MM.1S (cell line): ENCODE measurements around the gene STK36.

Experiments
- DNase-seq: peaks from one replicate; pipeline ENCODE4 v3.0.0-alpha.2; 2015
- H2AFZ ChIP-seq: fragments of 300-600 bp; sonication (generic); 2 replicates; pipeline ENCODE4 v1.6.0; 2016; ENCODE audit warnings: antibody characterized with exemption, low read length
- H3F3A ChIP-seq: fragments of 300-600 bp; sonication (generic); 2 replicates; pipeline ENCODE4 v1.6.1; 2016; ENCODE audit warnings: mild to moderate bottlenecking, antibody characterized with exemption, low read length, moderate library complexity, mixed read lengths; ENCODE audit not compliant: insufficient read depth
- H3K27ac ChIP-seq: fragments of 300-600 bp; sonication (generic); 2 replicates; pipeline ENCODE4 v1.5.1; 2016; ENCODE audit warnings: mild to moderate bottlenecking, low read length
- H3K27me3 ChIP-seq: fragments of 300-600 bp; sonication (generic); replicated peaks from 2 replicates; pipeline ENCODE4 v1.6.0; 2016; ENCODE audit warnings: low read length; ENCODE audit not compliant: insufficient read depth
- H3K36me3 ChIP-seq: fragments of 300-600 bp; sonication (generic); replicated peaks from 2 replicates; pipeline ENCODE4 v1.6.1; 2016; ENCODE audit warnings: mild to moderate bottlenecking, low read length, mixed read lengths; ENCODE audit not compliant: insufficient read depth
- H3K4me1 ChIP-seq: fragments of 300-600 bp; sonication (generic); 2 replicates; pipeline ENCODE4 v1.6.1; 2016; ENCODE audit warnings: low read length, mixed read lengths
- H3K4me2 ChIP-seq: fragments of 300-600 bp; sonication (generic); 2 replicates; pipeline ENCODE4 v1.6.0; 2016; ENCODE audit warnings: low read depth, low read length
- H3K4me3 ChIP-seq: fragments of 300-600 bp; sonication (generic); 2 replicates; pipeline ENCODE4 v1.5.1; 2016; ENCODE audit warnings: low read length, mixed read lengths
- H3K79me2 ChIP-seq: fragments of 300-600 bp; sonication (generic); 2 replicates; pipeline ENCODE4 v1.6.1; 2016; ENCODE audit warnings: mixed run types, low read length, mixed read lengths
- H3K9ac ChIP-seq: fragments of 300-600 bp; sonication (generic); 2 replicates; pipeline ENCODE4 v1.6.1; 2016; ENCODE audit warnings: low read length, mixed read lengths
- H3K9me2 ChIP-seq: fragments of 300-600 bp; sonication (generic); replicated peaks from 2 replicates; pipeline ENCODE4 v1.6.1; 2016; ENCODE audit warnings: mild to moderate bottlenecking, low read length, mixed read lengths; ENCODE audit not compliant: insufficient read depth
- H3K9me3 ChIP-seq: fragments of 300-600 bp; sonication (generic); replicated peaks from 2 replicates; pipeline ENCODE4 v1.6.1; 2016; ENCODE audit warnings: mild to moderate bottlenecking, low read length, mixed read lengths; ENCODE audit not compliant: insufficient read depth
- H4K20me1 ChIP-seq: fragments of 300-600 bp; sonication (generic); 2 replicates; pipeline ENCODE4 v1.6.1; 2016; ENCODE audit warnings: mild to moderate bottlenecking, low read length, moderate library complexity, mixed read lengths; ENCODE audit not compliant: insufficient read depth
- CTCF ChIP-seq: fragments of 300-600 bp; sonication (generic); IDR thresholded peaks from 2 replicates; pipeline ENCODE4 v1.5.1; 2016; ENCODE audit warnings: antibody characterized with exemption, low read length, mixed read lengths
- EZH2 ChIP-seq: fragments of 300-600 bp; sonication (generic); optimal IDR thresholded peaks from 2 replicates; pipeline ENCODE3; 2017; ENCODE audit warnings: low read depth, mild to moderate bottlenecking, antibody characterized with exemption, low read length, mixed read lengths
- EZH2phosphoT487 ChIP-seq: fragments of 300-600 bp; sonication (generic); IDR thresholded peaks from 2 replicates; pipeline ENCODE4 v1.6.1; 2018; ENCODE audit warnings: antibody characterized with exemption, low read length

STK36 gene

GRCh38 chr2:218648088-218648786, 23.6 kb upstream of the STK36 start:
- no peak overlapping the region for H3K27ac ChIP-seq
- H3K27me3 ChIP-seq: no peaks in the 10 kb centered on the region
- H3K4me3 ChIP-seq: no peak overlapping the region
- peaks cover 23% of the 10 kb centered on the region for H3K79me2 ChIP-seq
- H3K9me2 ChIP-seq: no peaks in the 10 kb centered on the region
- no peak for TF ChIP-seq EZH2
- TF ChIP-seq CTCF: peak; percentile 92
- no peak for TF ChIP-seq EZH2phosphoT487
- H3K9ac ChIP-seq: no peak overlapping the region
- no peaks in the 10 kb centered on the region for H3K9me3 ChIP-seq
- peak; percentile 65 for DNase-seq
- no peaks in the 10 kb centered on the region for H4K20me1 ChIP-seq
- H3K4me2 ChIP-seq: no peak overlapping the region
- H2AFZ ChIP-seq: no peak overlapping the region
- no peaks in the 10 kb centered on the region for H3K4me1 ChIP-seq
- H3K36me3 ChIP-seq: peaks cover 19% of the 10 kb centered on the region
- H3F3A ChIP-seq: peaks cover 5% of the 10 kb centered on the region; the same call in 1 of the 2 replicates

- Histone ChIP-seq H3K4me3 (no peak overlapping the region), H3F3A (peaks cover 5% of the 10 kb centered on the region; the same call in 1 of the 2 replicates), H2AFZ (no peak overlapping the region), H3K4me1 (no peaks in the 10 kb centered on the region), H3K9me2 (no peaks in the 10 kb centered on the region), H3K9me3 (no peaks in the 10 kb centered on the region), H4K20me1 (no peaks in the 10 kb centered on the region), H3K9ac (no peak overlapping the region), H3K79me2 (peaks cover 23% of the 10 kb centered on the region), H3K27me3 (no peaks in the 10 kb centered on the region), H3K4me2 (no peak overlapping the region), H3K36me3 (peaks cover 19% of the 10 kb centered on the region), H3K27ac (no peak overlapping the region)
- DNase-seq: no peak
- no peak for TF ChIP-seq CTCF
- TF ChIP-seq EZH2: no peak
- TF ChIP-seq EZH2phosphoT487: no peak
Measured at GRCh38 chr2:218648787-218649100, 23.1 kb upstream of the STK36 start.

- H3K27ac ChIP-seq: no peak overlapping the region
- H3K4me3 ChIP-seq: no peak overlapping the region
- H3F3A ChIP-seq: no peaks in the 10 kb centered on the region
- H3K9me3 ChIP-seq: no peaks in the 10 kb centered on the region
- no peaks in the 10 kb centered on the region for H3K9me2 ChIP-seq
- H3K27me3 ChIP-seq: no peaks in the 10 kb centered on the region
- H3K36me3 ChIP-seq: peaks cover 5% of the 10 kb centered on the region; the same call in 1 of the 2 replicates
- peaks cover 12% of the 10 kb centered on the region for H3K4me1 ChIP-seq
- TF ChIP-seq EZH2 (no peak), EZH2phosphoT487 (no peak), CTCF (no peak)
- DNase-seq: no peak
- H4K20me1 ChIP-seq: no peaks in the 10 kb centered on the region
- no peak overlapping the region for H3K9ac ChIP-seq
- no peak overlapping the region for H3K4me2 ChIP-seq
- peaks cover 67% of the 10 kb centered on the region for H3K79me2 ChIP-seq
- no peak overlapping the region for H2AFZ ChIP-seq
Measured at GRCh38 chr2:218655751-218656150, 16.1 kb upstream of the STK36 start.
